HG02588 (cell line): ENCODE data around the gene TP73.
"Not testable (repeated sequence)": the region's sequence is repeated elsewhere in the genome, so short reads cannot be mapped to it uniquely, and the experiment has no call there.

Experiments used
- ATAC-seq: cut with Tn5 transposase; IDR thresholded peaks from one replicate; pipeline ENCODE4 v1.9.1; 2021; ENCODE audit warnings: mild to moderate bottlenecking, moderate library complexity; ENCODE audit not compliant: unreplicated experiment

Gene TP73

GRCh38 chr1:3618531-3618880 is 33.8 kb upstream of the TP73 start:
- ATAC-seq, result no peak

GRCh38 chr1:3618881-3619671 is 33.2 kb upstream of the TP73 start:
- ATAC-seq, result no peak

GRCh38 chr1:3620708-3621107 is 31.6 kb upstream of the TP73 start:
- no peak for ATAC-seq

DNA sequence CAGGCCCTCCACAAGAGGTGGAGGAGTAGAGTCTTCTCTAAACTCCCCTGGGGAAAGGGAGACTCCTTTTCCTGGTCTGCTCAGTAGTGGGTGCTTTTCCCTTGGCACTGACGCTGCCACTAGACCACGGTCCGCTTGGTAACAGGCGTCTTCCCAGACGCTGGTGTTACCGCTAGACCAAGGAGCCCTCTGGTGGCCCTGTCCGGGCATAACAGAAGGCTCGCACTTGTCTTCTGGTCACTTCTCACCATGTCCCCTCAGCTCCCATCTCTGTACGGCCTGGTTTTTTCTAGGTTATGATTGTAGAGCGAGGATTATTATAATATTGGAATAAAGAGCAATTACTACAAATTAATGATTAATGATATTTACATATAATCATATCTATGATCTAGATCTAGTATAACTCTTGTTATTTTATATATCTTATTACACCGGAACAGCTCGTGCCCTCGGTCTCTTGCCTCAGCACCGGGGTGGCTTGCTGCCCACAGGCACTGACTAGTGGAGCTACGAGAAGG is 31.1 kb upstream of the TP73 start:
- not testable (repeated sequence) for ATAC-seq

DNA sequence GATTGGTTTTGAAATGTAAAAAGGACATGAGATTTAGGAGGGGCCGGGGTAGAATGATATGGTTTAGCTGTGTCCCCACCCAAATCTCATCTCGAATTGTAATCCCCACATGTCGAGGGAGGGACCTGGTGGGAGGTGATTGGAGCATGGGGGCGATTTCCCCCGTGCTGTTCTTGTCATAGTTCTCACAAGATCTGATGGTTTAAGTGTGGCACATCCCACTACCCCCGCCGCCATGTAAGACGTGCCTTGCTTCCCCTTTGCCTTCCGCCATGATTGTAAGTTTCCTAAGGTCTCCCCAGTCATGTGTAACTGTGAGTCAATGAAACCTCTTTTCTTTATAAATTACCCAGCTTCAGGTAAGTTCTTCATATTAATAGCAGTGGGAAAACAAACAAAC is 30.2 kb upstream of the TP73 start:
- ATAC-seq, result not testable (repeated sequence)

GRCh38 chr1:3623441-3624199 is 28.7 kb upstream of the TP73 start:
- ATAC-seq, result no peak

DNA sequence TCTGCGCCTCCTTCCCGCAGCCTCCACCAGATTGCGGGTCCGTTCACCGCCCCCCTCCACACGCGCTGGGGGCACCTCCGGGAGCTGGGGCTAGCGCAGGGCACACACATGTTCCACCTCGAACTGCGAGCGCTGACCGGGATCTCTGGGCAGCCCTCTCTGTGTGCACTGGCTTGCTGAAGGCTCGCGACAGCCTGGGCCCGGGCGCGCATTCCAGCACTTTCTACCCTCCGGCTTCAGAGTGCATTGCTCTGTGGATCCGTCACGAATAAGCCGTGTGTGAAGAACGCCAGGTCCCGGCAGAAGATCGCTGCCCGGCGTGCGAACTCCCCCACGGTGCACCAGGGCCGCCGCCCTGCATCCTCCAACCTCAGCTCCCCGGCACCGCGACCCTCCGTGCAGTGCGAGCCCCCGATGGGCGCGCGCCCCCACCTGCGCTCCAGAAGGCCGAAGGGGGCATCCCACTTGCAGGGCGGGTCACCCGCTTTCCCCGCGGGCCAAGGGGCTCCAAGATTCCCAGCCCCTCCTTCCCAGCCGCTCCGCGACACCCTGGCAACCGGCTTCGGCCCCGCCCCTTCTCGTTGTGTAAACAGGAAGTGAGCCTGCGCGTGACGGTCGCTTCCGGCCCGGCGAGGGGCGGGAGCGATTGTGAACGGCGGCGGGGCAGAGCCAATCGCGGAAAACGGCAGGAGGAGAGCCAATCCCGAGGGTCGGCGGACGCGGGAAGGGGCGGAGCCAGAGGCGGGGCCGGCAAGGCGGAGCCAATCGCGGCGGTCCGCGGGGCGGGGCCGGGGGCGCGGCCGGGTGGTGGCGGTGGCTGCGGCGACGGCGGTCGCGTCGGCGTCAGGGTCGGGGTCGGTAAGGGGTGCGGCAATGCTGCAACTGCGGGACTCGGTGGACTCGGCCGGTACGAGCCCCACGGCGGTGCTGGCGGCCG is 27.8 kb upstream of the TP73 start, which contains the start of gene TPRG1L:
Gene TPRG1L (plus strand): TSS at position 816 of the 937 bp plus-strand sequence. CDS start 58 bp downstream, at position 874.
- ATAC-seq, result peak; percentile 91

DNA sequence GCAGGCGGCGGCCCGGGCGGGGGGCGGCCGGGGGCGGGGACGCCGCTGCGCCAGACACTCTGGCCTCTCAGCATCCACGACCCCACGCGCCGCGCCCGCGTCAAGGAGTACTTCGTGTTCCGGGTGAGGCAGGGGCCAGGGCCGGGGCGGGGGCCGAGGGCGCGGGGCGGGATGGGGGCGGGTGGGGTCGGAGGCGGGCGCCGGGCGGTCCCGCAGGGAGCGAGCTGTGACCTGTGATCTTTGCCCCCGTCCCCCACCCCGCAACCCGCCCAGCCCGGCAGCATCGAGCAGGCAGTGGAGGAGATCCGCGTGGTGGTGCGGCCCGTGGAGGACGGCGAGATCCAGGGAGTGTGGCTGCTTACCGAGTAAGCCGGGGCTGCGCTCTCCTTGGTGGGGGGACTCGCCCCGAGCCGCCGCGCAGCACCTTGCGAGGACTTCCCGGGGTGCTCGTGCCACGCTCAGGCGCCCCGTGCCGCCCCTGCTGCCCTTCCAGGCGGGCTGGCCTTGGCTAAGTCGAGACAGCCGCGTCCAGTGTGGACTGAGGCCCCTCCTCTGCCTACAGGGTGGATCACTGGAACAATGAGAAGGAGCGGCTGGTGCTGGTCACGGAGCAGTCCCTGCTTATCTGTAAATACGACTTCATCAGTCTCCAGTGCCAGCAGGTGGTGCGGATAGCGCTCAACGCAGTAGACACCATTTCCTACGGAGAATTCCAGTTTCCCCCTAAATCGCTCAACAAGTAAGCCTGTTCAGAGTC is 27.0 kb upstream of the TP73 start:
- ATAC-seq, result peak; percentile 7

DNA sequence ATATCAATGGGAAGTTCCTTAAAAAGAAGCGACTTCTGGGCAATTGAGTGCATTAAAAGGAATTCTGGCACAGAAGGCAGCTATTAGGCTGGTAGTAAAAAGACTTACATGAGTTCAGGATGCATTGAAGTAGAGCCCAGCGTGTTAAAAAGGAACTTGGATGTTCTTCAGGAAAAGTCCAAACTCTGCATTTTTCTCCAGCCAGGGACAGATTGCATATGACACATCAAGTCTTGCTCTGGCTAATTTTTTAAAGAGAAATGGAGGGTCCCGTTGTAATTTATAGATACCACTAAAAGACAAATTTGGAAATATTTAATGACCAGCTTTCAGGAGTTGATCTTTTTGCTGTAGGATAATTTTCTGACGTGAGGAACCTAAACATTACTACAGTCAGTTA is 26.3 kb upstream of the TP73 start:
- ATAC-seq, result no peak

GRCh38 chr1:3627515-3628253 is 24.6 kb upstream of the TP73 start:
- ATAC-seq, result no peak

GRCh38 chr1:3628445-3628844 is 23.9 kb upstream of the TP73 start:
- ATAC-seq, result no peak

DNA sequence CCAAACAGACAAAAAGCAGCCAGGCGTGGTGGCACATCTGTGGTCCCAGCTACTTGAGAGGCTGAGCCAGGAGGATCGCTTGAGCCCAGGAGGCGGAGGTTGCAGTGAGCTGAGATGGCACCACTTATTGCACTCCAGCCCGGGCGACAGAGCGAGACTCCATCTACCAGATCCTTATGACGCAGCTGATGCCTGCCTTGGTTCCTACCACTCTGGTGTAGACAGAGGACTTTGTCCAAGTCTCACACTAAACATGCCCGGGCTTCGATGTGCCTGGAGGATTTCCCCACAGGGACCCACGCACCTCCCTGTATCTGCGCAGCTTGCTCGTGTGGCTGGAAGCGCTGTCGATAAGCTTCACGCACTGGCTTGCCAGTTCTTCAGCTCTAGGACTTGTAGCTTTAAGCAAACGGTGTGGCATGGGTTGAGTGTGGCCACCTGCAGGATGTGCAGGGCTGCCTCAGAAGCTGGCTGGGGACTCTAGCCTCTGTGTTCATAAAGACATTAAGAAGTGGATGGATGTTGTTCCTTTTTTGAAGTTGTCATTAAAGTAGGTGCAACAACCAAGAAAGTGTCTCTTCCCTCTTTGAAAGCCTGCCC is 22.7 kb upstream of the TP73 start:
- ATAC-seq, result no peak

- no peak for ATAC-seq
Observed at GRCh38 chr1:3630161-3630611, 22.1 kb upstream of the TP73 start.

- no peak for ATAC-seq
Observed at GRCh38 chr1:3630914-3631313, 21.4 kb upstream of the TP73 start.

- ATAC-seq, result no peak
Observed at GRCh38 chr1:3631320-3632260, 20.7 kb upstream of the TP73 start.

- no peak for ATAC-seq
Observed at GRCh38 chr1:3632298-3632697, 20.0 kb upstream of the TP73 start.

- ATAC-seq, result no peak
Observed at GRCh38 chr1:3632716-3633343, 19.5 kb upstream of the TP73 start.
